Forelimb muscle (tissue), 1 donor: ENCODE results near the gene PATZ1. TPM values are rescaled to one million over a fixed set of nuclear protein-coding genes. Genes with fewer than 3 reads are reported as not detected.
"Not testable (repeated sequence)": the region's sequence is repeated elsewhere in the genome, so short reads cannot be mapped to it uniquely, and the experiment has no call there.

ENCODE experiments used
- DNase-seq: peaks from one replicate; pipeline ENCODE4 v3.0.0-alpha.2; 2013; ENCODE audit warnings: low read depth
- polyA plus RNA-seq: library from polyadenylated mRNA; unstranded; fragments of 120-200 nt; gene quantifications from one replicate; pipeline ENCODE4 v1.2.1, GENCODE V29; 2013; ENCODE audit not compliant: insufficient read length

The PATZ1 gene
- 19.9 TPM for polyA plus RNA-seq

GRCh38 chr22:31346255-31346732 is at the start of gene PATZ1:
Gene PATZ1 (minus strand): TSS chr22:31346346. CDS start chr22:31345602, 744 bp downstream.
- DNase-seq: peak; percentile 67

GRCh38 chr22:31394326-31394725 is 48.2 kb upstream of the PATZ1 start:
- DNase-seq: no peak

GRCh38 chr22:31393893-31394292 is 47.7 kb upstream of the PATZ1 start:
- no peak for DNase-seq

GRCh38 chr22:31378651-31379050 is 32.5 kb upstream of the PATZ1 start:
- DNase-seq: not testable (repeated sequence)

- DNase-seq: no peak
These were observed 32.0 kb upstream of the PATZ1 start for GRCh38 chr22:31378123-31378522.

- DNase-seq: no peak
These were observed 31.5 kb upstream of the PATZ1 start for GRCh38 chr22:31377612-31378011.

GRCh38 chr22:31367426-31367825 is 21.3 kb upstream of the PATZ1 start:
- DNase-seq: no peak

- DNase-seq: no peak
These were observed 17.8 kb upstream of the PATZ1 start for GRCh38 chr22:31363885-31364465.

GRCh38 chr22:31361743-31362142 is 15.6 kb upstream of the PATZ1 start:
- DNase-seq: no peak

GRCh38 chr22:31360029-31360428 is 13.9 kb upstream of the PATZ1 start:
- DNase-seq: no peak

- DNase-seq: no peak
These were observed 8.4 kb upstream of the PATZ1 start for GRCh38 chr22:31354515-31354914.

- DNase-seq: no peak
These were observed 4.3 kb upstream of the PATZ1 start for GRCh38 chr22:31350410-31350863.

GRCh38 chr22:31349960-31350359 is 3.8 kb upstream of the PATZ1 start:
- DNase-seq: no peak

DNA sequence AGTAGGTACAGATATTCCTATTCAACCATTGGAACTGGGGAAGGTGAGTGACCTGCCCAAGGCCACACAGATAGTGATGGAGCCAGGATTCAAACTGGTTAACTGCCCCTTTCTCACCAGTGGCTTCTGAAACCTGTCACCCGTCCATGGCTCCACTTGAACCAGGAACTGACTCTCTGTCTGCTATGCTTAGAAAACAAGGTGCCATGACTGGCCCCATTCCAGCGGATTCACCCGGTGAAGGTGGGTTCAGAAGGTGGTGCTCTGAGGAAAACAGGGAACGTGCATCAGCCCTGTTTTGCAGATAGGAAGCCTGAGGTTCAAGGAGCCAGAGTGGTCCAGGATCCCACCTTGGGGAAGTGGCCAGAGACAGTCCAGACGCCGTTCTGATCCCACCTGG is 2.6 kb upstream of the PATZ1 start:
- DNase-seq: no peak

DNA sequence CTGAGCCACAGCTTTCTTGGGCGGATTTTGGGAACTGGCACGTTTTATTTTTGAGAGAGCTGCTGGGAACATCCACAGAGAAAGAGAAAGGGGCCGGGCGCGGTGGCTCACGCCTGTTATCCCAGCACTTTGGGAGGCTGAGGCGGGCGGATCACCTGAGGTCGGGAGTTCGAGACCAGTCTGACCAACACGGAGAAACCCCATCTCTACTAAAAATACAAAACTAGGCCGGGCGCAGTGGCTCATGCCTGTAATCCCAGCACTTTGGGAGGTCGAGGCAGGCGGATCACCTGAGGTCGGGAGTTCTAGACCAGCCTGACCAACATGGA is 1.8 kb upstream of the PATZ1 start:
- not testable (repeated sequence) for DNase-seq

DNA sequence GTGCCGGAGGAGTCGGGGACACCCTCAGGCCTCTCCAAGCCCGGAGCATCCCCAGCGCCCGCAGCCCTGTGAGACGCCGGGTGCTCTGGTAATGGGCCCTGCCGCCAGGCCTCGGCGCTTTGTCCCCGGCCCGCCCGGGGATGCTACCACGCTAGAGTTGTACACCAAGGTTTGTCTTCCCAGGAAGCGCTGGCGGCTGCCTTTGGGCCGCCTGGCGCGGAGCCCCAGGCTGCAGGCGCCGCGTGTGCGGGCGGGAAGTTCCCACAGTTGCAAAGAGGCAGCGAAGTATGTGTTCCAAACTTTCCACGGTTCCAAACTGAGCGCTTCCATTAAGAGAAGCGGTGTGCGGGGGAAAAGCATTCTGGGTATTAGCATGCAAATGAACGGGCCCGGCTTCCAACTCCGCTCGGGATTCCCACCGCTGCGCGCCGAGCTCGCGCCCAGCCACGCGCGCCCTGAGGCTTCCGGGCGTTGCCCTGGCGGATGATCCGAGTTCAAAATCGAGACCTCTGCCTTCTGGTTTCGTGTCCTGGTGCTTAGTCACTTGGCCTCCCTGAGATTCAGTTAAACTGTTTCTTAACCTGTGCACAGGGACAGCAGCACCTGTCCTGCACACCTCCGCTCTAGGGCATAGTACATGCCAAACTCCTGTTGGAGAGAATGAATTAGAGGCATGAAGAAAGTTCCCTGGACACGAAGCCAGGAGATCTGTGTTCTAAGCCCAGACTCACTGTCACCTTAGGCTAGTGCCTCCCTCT is 1.3 kb upstream of the PATZ1 start:
- peak; percentile 47 for DNase-seq

DNA sequence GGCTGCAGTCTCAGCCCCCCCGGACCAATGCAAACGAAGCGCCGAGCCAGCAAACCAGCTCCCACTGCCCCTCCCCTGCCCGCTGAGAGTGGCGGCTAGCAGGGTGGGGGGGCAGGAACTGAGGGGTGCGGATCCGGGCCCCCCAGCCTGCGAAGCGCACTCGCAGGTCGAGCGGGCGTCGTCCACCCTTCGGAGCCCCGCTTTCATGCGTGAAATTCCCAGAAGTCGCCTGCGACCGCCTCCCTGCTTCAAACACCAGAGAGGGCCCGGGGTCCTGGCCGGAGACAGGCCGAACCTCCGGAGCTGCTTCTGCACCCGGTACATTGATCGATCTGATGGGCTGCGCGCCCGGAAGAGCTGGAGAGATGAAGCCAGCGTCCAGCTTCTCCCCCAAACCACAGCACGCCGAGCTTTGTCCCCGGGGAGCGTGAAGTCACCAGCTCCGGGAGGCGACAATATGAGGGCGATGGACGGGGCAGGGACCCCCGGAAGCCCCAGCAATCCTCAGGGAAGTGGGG is 646 bp upstream of the PATZ1 start:
- DNase-seq: no peak

- DNase-seq: peak; percentile 79
These were observed 553 bp downstream of the PATZ1 start for GRCh38 chr22:31345331-31346254.

- DNase-seq: no peak
These were observed 1.4 kb downstream of the PATZ1 start for GRCh38 chr22:31344578-31345330.

DNA sequence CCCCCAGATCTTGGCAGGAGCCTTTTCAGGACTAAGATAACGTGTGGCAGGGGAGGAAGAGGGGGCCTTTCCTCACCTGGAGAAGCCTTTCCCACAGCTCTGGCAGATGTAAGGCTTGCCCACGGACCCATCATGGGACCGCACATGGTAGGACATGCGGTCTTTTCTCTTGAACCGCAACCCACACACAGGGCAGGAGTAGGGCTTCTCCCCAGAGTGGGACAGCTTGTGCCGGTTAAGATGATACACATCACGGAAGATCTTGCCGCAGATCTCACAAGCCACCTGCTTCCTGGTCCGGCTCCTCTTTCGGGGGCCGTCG is 1.9 kb downstream of the PATZ1 start:
- no peak for DNase-seq
